HG03103 (cell line): ENCODE measurements around the gene OR2V1.
"Not testable (repeated sequence)": the region's sequence is repeated elsewhere in the genome, so short reads cannot be mapped to it uniquely, and the experiment has no call there.

ENCODE experiments used
- ATAC-seq: cut with Tn5 transposase; IDR thresholded peaks from one replicate; pipeline ENCODE4 v1.9.1; 2021; ENCODE audit warnings: low read depth; ENCODE audit not compliant: unreplicated experiment

The OR2V1 gene

GRCh38 chr5:181129601-181130000 is 1.4 kb downstream of the OR2V1 start:
- no peak for ATAC-seq

GRCh38 chr5:181127907-181128626 is 2.9 kb downstream of the OR2V1 start:
- no peak for ATAC-seq

GRCh38 chr5:181127456-181127855 is 3.5 kb downstream of the OR2V1 start:
- no peak for ATAC-seq

- ATAC-seq = no peak
These were observed 4.1 kb downstream of the OR2V1 start for GRCh38 chr5:181126841-181127240.

GRCh38 chr5:181124526-181124925 is 6.4 kb downstream of the OR2V1 start:
- no peak for ATAC-seq

- no peak for ATAC-seq
These were observed 9.1 kb downstream of the OR2V1 start for GRCh38 chr5:181121675-181122561.

GRCh38 chr5:181120761-181121160 is 10.2 kb downstream of the OR2V1 start:
- ATAC-seq = no peak

GRCh38 chr5:181120306-181120705 is 10.7 kb downstream of the OR2V1 start:
- ATAC-seq = no peak

- no peak for ATAC-seq
These were observed 11.9 kb downstream of the OR2V1 start for GRCh38 chr5:181119105-181119504.

- ATAC-seq = no peak
These were observed 12.6 kb downstream of the OR2V1 start for GRCh38 chr5:181118369-181118768.

GRCh38 chr5:181114844-181115778 is 15.9 kb downstream of the OR2V1 start:
- ATAC-seq = no peak

- no peak for ATAC-seq
These were observed 16.6 kb downstream of the OR2V1 start for GRCh38 chr5:181114284-181114843.

GRCh38 chr5:181113572-181113971 is 17.4 kb downstream of the OR2V1 start:
- not testable (repeated sequence) for ATAC-seq

GRCh38 chr5:181112476-181112875 is 18.5 kb downstream of the OR2V1 start:
- no peak for ATAC-seq

GRCh38 chr5:181111010-181111409 is 20.0 kb downstream of the OR2V1 start:
- ATAC-seq = no peak

- ATAC-seq = no peak
These were observed 21.4 kb downstream of the OR2V1 start for GRCh38 chr5:181109489-181110013.

GRCh38 chr5:181108578-181109165 is 22.3 kb downstream of the OR2V1 start:
- no peak for ATAC-seq

GRCh38 chr5:181107699-181108098 is 23.3 kb downstream of the OR2V1 start:
- no peak for ATAC-seq

- ATAC-seq = no peak
These were observed 25.5 kb downstream of the OR2V1 start for GRCh38 chr5:181105391-181106025.
